SK-N-SH (cell line): ENCODE results near the gene SLC1A2. TPM values are rescaled to one million over a fixed set of nuclear protein-coding genes. Genes with fewer than 3 reads are reported as not detected.

Experiments used
- CTCF ChIA-PET: fragments of 300-600, 350-600 bp; formaldehyde crosslinking; extraction: SDS; loops from one replicate; lab custom pipeline; 2021; lab: Yijun Ruan, JAX
- POLR2A ChIA-PET: fragments of 350-600 bp; sonication (Branson Sonifier 250); formaldehyde crosslinking; extraction: SDS; loops from one replicate; lab custom pipeline; 2020; ENCODE audit warnings: antibody characterized with exemption, inconsistent platforms; lab: Yijun Ruan, JAX
- DNase-seq: peaks from one replicate; pipeline ENCODE4 v3.0.0; 2012
- H2AFZ ChIP-seq: fragments of 200-600 bp; sonication (generic); 2 replicates; pipeline ENCODE4 v1.8.1; 2016; ENCODE audit warnings: antibody characterized with exemption, mild to moderate bottlenecking, low read depth
- H3F3A ChIP-seq: fragments of 200-600 bp; sonication (generic); replicated peaks from 2 replicates; pipeline ENCODE3; 2016; ENCODE audit warnings: antibody characterized with exemption, mild to moderate bottlenecking; ENCODE audit not compliant: insufficient read depth
- H3K27ac ChIP-seq, 2 experiments: fragments of 200-500 bp in 1 of 2; fragments of 200-600 bp in 1 of 2; sonication (Bioruptor generic) in 1 of 2; sonication (generic), shearing (Covaris generic) in 1 of 2; 2 replicates each; pipeline versions ENCODE4 v1.5.1 to v1.6.1; 2014 to 2016; ENCODE audit warnings: low read depth in 2 of 2, inconsistent platforms in 1 of 2, low read length in 1 of 2, mild to moderate bottlenecking in 1 of 2, mixed read lengths in 1 of 2
- H3K27me3 ChIP-seq: fragments of 200-600 bp; sonication (generic), shearing (Covaris generic); 2 replicates; pipeline ENCODE4 v1.6.1; 2016; ENCODE audit warnings: mixed run types; ENCODE audit not compliant: insufficient read depth
- H3K36me3 ChIP-seq, 2 experiments: fragments of 200-500 bp in 1 of 2; fragments of 200-600 bp in 1 of 2; sonication (Bioruptor generic) in 1 of 2; sonication (generic) in 1 of 2; replicated peaks in 1 of 2; 2 replicates each; pipeline versions ENCODE3 to v1.5.1; 2014 to 2016; ENCODE audit warnings: low read length in 1 of 2, mild to moderate bottlenecking in 1 of 2; ENCODE audit not compliant: insufficient read depth in 2 of 2, control insufficient read depth in 1 of 2
- H3K4me1 ChIP-seq, 2 experiments: fragments of 200-500 bp in 1 of 2; fragments of 200-600 bp in 1 of 2; sonication (Bioruptor generic) in 1 of 2; sonication (generic), shearing (Covaris generic) in 1 of 2; 2 replicates each; pipeline versions ENCODE4 v1.5.1 to v1.6.1; 2014 to 2016; ENCODE audit warnings: low read depth in 1 of 2, low read length in 1 of 2, mixed run types in 1 of 2; ENCODE audit not compliant: insufficient read depth in 2 of 2, control insufficient read depth in 1 of 2
- H3K4me2 ChIP-seq: fragments of 200-600 bp; sonication (generic), shearing (Covaris generic); 2 replicates; pipeline ENCODE4 v1.6.1; 2017; ENCODE audit warnings: mixed run types
- H3K4me3 ChIP-seq, 2 experiments: fragments of 200-500 bp in 1 of 2; fragments of 200-600 bp in 1 of 2; sonication (Bioruptor generic) in 1 of 2; sonication (generic), shearing (Covaris generic) in 1 of 2; 2 replicates each; pipeline versions ENCODE4 v1.5.1 to v1.8.1; 2014 to 2016; ENCODE audit warnings: low read depth in 2 of 2, inconsistent platforms in 1 of 2, low read length in 1 of 2, mild to moderate bottlenecking in 1 of 2, mixed read lengths in 1 of 2, moderate library complexity in 1 of 2
- H3K79me2 ChIP-seq: fragments of 200-600 bp; sonication (generic); 2 replicates; pipeline ENCODE4 v1.8.1; 2017; ENCODE audit warnings: mild to moderate bottlenecking; ENCODE audit not compliant: insufficient read depth
- H3K9ac ChIP-seq: fragments of 200-600 bp; sonication (generic); 2 replicates; pipeline ENCODE4 v1.6.1; 2017; ENCODE audit warnings: mixed run types
- H3K9me2 ChIP-seq: fragments of 200-600 bp; sonication (generic); 2 replicates; pipeline ENCODE4 v1.6.1; 2017; ENCODE audit warnings: mixed run types
- H3K9me3 ChIP-seq: fragments of 200-600 bp; sonication (generic); 2 replicates; pipeline ENCODE4 v1.6.1; 2017; ENCODE audit warnings: mixed run types, mild to moderate bottlenecking, moderate library complexity
- H4K20me1 ChIP-seq: fragments of 200-600 bp; sonication (generic); 2 replicates; pipeline ENCODE4 v1.6.1; 2017; ENCODE audit warnings: mild to moderate bottlenecking, mixed run types; ENCODE audit not compliant: insufficient read depth
- CHD2 ChIP-seq: fragments of 150-350 bp; IDR thresholded peaks from 2 replicates; pipeline ENCODE4 v1.6.1; 2018; ENCODE audit warnings: low read length; ENCODE audit not compliant: partially characterized antibody
- ELF1 ChIP-seq: IDR thresholded peaks from 2 replicates; pipeline ENCODE4 v1.4.0; 2012
- FOSL2 ChIP-seq: IDR thresholded peaks from 2 replicates; pipeline ENCODE4 v1.4.0; 2012; ENCODE audit warnings: low read depth, mild to moderate bottlenecking, moderate library complexity, borderline replicate concordance
- JUND ChIP-seq: IDR thresholded peaks from 2 replicates; pipeline ENCODE4 v1.4.0; 2012
- MAX ChIP-seq: IDR thresholded peaks from 2 replicates; pipeline ENCODE4 v1.4.0; 2012; ENCODE audit warnings: low read depth
- MEF2A ChIP-seq: IDR thresholded peaks from 2 replicates; pipeline ENCODE4 v1.4.0; 2012; ENCODE audit warnings: low read depth, borderline replicate concordance
- RFX5 ChIP-seq: IDR thresholded peaks from 2 replicates; pipeline ENCODE4 v1.6.1; 2012; ENCODE audit warnings: mild to moderate bottlenecking, improper control_type of control experiment, low read length
- RXRA ChIP-seq: IDR thresholded peaks from 2 replicates; pipeline ENCODE4 v1.4.0; 2012; ENCODE audit warnings: low read depth, mild to moderate bottlenecking, borderline replicate concordance
- SIN3A ChIP-seq: IDR thresholded peaks from 2 replicates; pipeline ENCODE4 v1.6.1; 2012; ENCODE audit warnings: low read depth, mild to moderate bottlenecking, low read length, moderate library complexity, borderline replicate concordance
- SMC3 ChIP-seq: IDR thresholded peaks from 2 replicates; pipeline ENCODE4 v1.6.1; 2012; ENCODE audit warnings: low read depth, low read length, improper control_type of control experiment
- TAF1 ChIP-seq: IDR thresholded peaks from 2 replicates; pipeline ENCODE4 v1.6.1; 2012; ENCODE audit warnings: low read depth, mild to moderate bottlenecking, low read length, moderate library complexity, borderline replicate concordance
- TCF12 ChIP-seq: IDR thresholded peaks from 2 replicates; pipeline ENCODE4 v1.4.0; 2012
- TEAD4 ChIP-seq: IDR thresholded peaks from 2 replicates; pipeline ENCODE4 v1.4.0; 2012; ENCODE audit warnings: mild to moderate bottlenecking, borderline replicate concordance; ENCODE audit not compliant: insufficient read depth
- USF2 ChIP-seq: fragments of 150-350 bp; IDR thresholded peaks from 2 replicates; pipeline ENCODE4 v1.6.1; 2017; ENCODE audit warnings: antibody characterized with exemption, low read length, low read depth, borderline replicate concordance
- WGBS: methylation state at CpG from one replicate; pipeline ENCODE4 v1.1.6; 2017; ENCODE audit warnings: low lambda C conversion rate; 5-methylcytosine and 5-hydroxymethylcytosine counted together
- polyA plus RNA-seq, 3 experiments: library from polyadenylated mRNA; depleted of rRNA; stranded (reverse); fragments of >200 nt; gene quantifications; 2 replicates each; pipeline ENCODE4 v1.2.3, GENCODE V29; 2012

SLC1A2 gene
- polyA plus RNA-seq, 1 of the 3 experiments (the other 2 are of a cell fraction): under 0.01 TPM

- Histone ChIP-seq H3K4me2 (no peak overlapping the region), H3K9me3 (no peaks in the 10 kb centered on the region), H3K36me3 (peaks cover 0 to under 1% of the 10 kb centered on the region in 2 experiments), H3K27ac (no peak overlapping the region; a peak in 1 of 4 replicates), H3K4me1 (peaks cover 0 to 2% of the 10 kb centered on the region in 2 experiments; a peak in 2 of 4 replicates), H3K9me2 (no peaks in the 10 kb centered on the region), H3K4me3 (no peak overlapping the region), H3K27me3 (no peaks in the 10 kb centered on the region), H3F3A (peaks cover 32% of the 10 kb centered on the region), H3K79me2 (no peaks in the 10 kb centered on the region), H3K9ac (no peak overlapping the region), H2AFZ (no peak overlapping the region), H4K20me1 (no peaks in the 10 kb centered on the region)
- ChIA-PET POLR2A (no interaction called here), CTCF (interaction anchor here (0.8 to 3.6 kb wide), 13 partner anchors 10 to 310 kb away, joined by 3 to 18 read pairs (median 5); partner anchors contain the start of gene CD44)
- TF ChIP-seq MEF2A (no peak), CHD2 (no peak), RFX5 (no peak), MAX (no peak), FOSL2 (no peak), USF2 (no peak), SMC3 (no peak), RXRA (no peak), JUND (no peak), ELF1 (no peak), SIN3A (no peak)
- no peak for DNase-seq
- WGBS: 94% methylated on average over 1 of the region's 1 CpG
These were observed 182.0 kb downstream of the SLC1A2 start for GRCh38 chr11:35237351-35237750.

GRCh38 chr11:35236667-35237003, 182.7 kb downstream of the SLC1A2 start:
- Histone ChIP-seq H3K9me2 (no peaks in the 10 kb centered on the region), H3K4me3 (no peak overlapping the region), H3K9ac (no peak overlapping the region), H2AFZ (no peak overlapping the region), H4K20me1 (no peaks in the 10 kb centered on the region), H3F3A (peaks cover 38% of the 10 kb centered on the region), H3K27ac (no peak overlapping the region), H3K9me3 (no peaks in the 10 kb centered on the region), H3K4me2 (no peak overlapping the region), H3K27me3 (no peaks in the 10 kb centered on the region), H3K79me2 (no peaks in the 10 kb centered on the region), H3K4me1 (peaks cover 0 to 2% of the 10 kb centered on the region in 2 experiments; a peak in 1 of 4 replicates), H3K36me3 (peaks cover 0 to 7% of the 10 kb centered on the region in 2 experiments)
- DNase-seq: no peak
- ChIA-PET POLR2A (no interaction called here), CTCF (interaction anchor here (1.7 to 3.6 kb wide), 4 partner anchors 12 to 310 kb away, joined by 8 to 18 read pairs (median 8); no protein-coding TSS in a partner anchor)
- no peak for TF ChIP-seq TEAD4
- TF ChIP-seq TAF1: no peak
- TF ChIP-seq TCF12: no peak
- no peak for TF ChIP-seq SMC3
- whole genome bisulfite sequencing: 83% methylated on average over 5 of the region's 5 CpGs
